T-helper 1 cell treated with Interleukin-12 subunit alpha and Interleukin-12 subunit beta and Interleukin-4 antibody, amounts not matched to agents 30 ng/mL and 1 ng/mL, for 36 hours (primary cell): ENCODE measurements around the gene KIF20B. TPM values are rescaled to one million over a fixed set of nuclear protein-coding genes. Genes with fewer than 3 reads are reported as not detected.
"Not testable (repeated sequence)": the region's sequence is repeated elsewhere in the genome, so short reads cannot be mapped to it uniquely, and the experiment has no call there.

Experiments
- intact Hi-C: fragments of 100-400 bp; cut with micrococcal nuclease; formaldehyde crosslinking; loops from one replicate; pipeline ENCODE4 v1.15.1; 2024
- total RNA-seq: library from RNA; stranded (reverse); gene quantifications from 2 replicates; pipeline ENCODE4 v1.2.3, GENCODE V29; 2022

Gene KIF20B
- total RNA-seq, 1 donor from 2014 or later = 45.1 TPM

GRCh38 chr10:89776665-89777064, 75.3 kb downstream of the KIF20B start:
- intact Hi-C loops = loop anchor here (10.0 kb wide), 1 partner anchor 132 kb away; the partner anchor contains the start of gene PANK1

- intact Hi-C loops = no loop called here
Measured at GRCh38 chr10:89782470-89782869, 81.1 kb downstream of the KIF20B start.

GRCh38 chr10:89783406-89783805, 82.0 kb downstream of the KIF20B start:
- intact Hi-C loops = no loop called here

GRCh38 chr10:89785095-89785494, 83.7 kb downstream of the KIF20B start:
- intact Hi-C loops = no loop called here

- intact Hi-C loops = no loop called here
Measured at GRCh38 chr10:89789188-89789877, 87.9 kb downstream of the KIF20B start.

GRCh38 chr10:89792187-89792586, 90.8 kb downstream of the KIF20B start:
- intact Hi-C loops = loop anchor here (2.0 to 10.0 kb wide), 4 partner anchors 165 to 1079 kb away; partner anchors contain the start of gene RPP30

GRCh38 chr10:89793649-89794254, 92.4 kb downstream of the KIF20B start:
- intact Hi-C loops = loop anchor here (1.0 to 10.0 kb wide), 7 partner anchors 164 to 1077 kb away; partner anchors contain the start of gene RPP30

GRCh38 chr10:89795840-89796239, 94.5 kb downstream of the KIF20B start:
- intact Hi-C loops = loop anchor here (10.0 kb wide), 1 partner anchor 959 kb away; no protein-coding TSS in a partner anchor

GRCh38 chr10:89798092-89798491, 96.7 kb downstream of the KIF20B start:
- intact Hi-C loops = loop anchor here (10.0 kb wide), 1 partner anchor 957 kb away; no protein-coding TSS in a partner anchor

GRCh38 chr10:89799573-89799972, 98.2 kb downstream of the KIF20B start:
- intact Hi-C loops = loop anchor here (10.0 kb wide), 1 partner anchor 955 kb away; no protein-coding TSS in a partner anchor

- intact Hi-C loops = loop anchor here (1.0 to 2.0 kb wide), 2 partner anchors 31 to 56 kb away; no protein-coding TSS in a partner anchor
Measured at GRCh38 chr10:89805599-89806013, 104.2 kb downstream of the KIF20B start.

- intact Hi-C loops = no loop called here
Measured at GRCh38 chr10:89808842-89809241, 107.5 kb downstream of the KIF20B start.

- intact Hi-C loops = no loop called here
Measured at GRCh38 chr10:89809766-89810165, 108.4 kb downstream of the KIF20B start.

- intact Hi-C loops = no loop called here
Measured at GRCh38 chr10:89810908-89811525, 109.6 kb downstream of the KIF20B start.

GRCh38 chr10:89813546-89813945, 112.2 kb downstream of the KIF20B start:
- intact Hi-C loops = no loop called here

- intact Hi-C loops = no loop called here
Measured at GRCh38 chr10:89814278-89814677, 112.9 kb downstream of the KIF20B start.

GRCh38 chr10:89815049-89815853, 113.9 kb downstream of the KIF20B start:
- intact Hi-C loops = no loop called here

GRCh38 chr10:89819008-89819407, 117.6 kb downstream of the KIF20B start:
- intact Hi-C loops = not testable (repeated sequence)
